HEK293T (cell line): ENCODE results near the gene PHOSPHO1.
"Not testable (repeated sequence)": the region's sequence is repeated elsewhere in the genome, so short reads cannot be mapped to it uniquely, and the experiment has no call there.

ENCODE experiments used
- CTCF ChIA-PET: fragments of 350-600 bp; formaldehyde crosslinking; extraction: SDS; loops from one replicate; lab custom pipeline; 2021; ENCODE audit warnings: antibody characterized with exemption, inconsistent platforms; lab: Yijun Ruan, JAX
- POLR2A ChIA-PET: fragments of 350-600 bp; formaldehyde crosslinking; extraction: SDS; loops from one replicate; lab custom pipeline; 2020; ENCODE audit warnings: antibody characterized with exemption, inconsistent platforms; lab: Yijun Ruan, JAX
- DNase-seq: peaks from one replicate; pipeline ENCODE4 v3.0.0; 2012; ENCODE audit warnings: mixed read lengths; ENCODE audit errors: extremely low spot score
- ARNT ChIP-seq: fragments of 450-650 bp; IDR thresholded peaks from 2 replicates; pipeline ENCODE4 v1.6.1; 2017; ENCODE audit warnings: mild to moderate bottlenecking
- BHLHE40 ChIP-seq: fragments of 450-650 bp; IDR thresholded peaks from 2 replicates; pipeline ENCODE4 v1.6.1; 2016; ENCODE audit warnings: mild to moderate bottlenecking, moderate library complexity, borderline replicate concordance
- CTBP1 ChIP-seq: fragments of 450-650 bp; IDR thresholded peaks from 2 replicates; pipeline ENCODE4 v1.6.1; 2016; ENCODE audit warnings: borderline replicate concordance
- ELF4 ChIP-seq: fragments of 450-650 bp; IDR thresholded peaks from 2 replicates; pipeline ENCODE4 v1.6.1; 2017; ENCODE audit warnings: antibody characterized with exemption
- FOXA1 ChIP-seq: fragments of 450-650 bp; IDR thresholded peaks from 2 replicates; pipeline ENCODE4 v1.6.1; 2016; ENCODE audit warnings: mild to moderate bottlenecking
- FOXK2 ChIP-seq: fragments of 450-650 bp; IDR thresholded peaks from 2 replicates; pipeline ENCODE4 v1.6.1; 2016; ENCODE audit warnings: mild to moderate bottlenecking
- FOXM1 ChIP-seq: fragments of 450-650 bp; IDR thresholded peaks from 2 replicates; pipeline ENCODE4 v1.6.1; 2017; ENCODE audit warnings: mild to moderate bottlenecking, borderline replicate concordance
- HDGF ChIP-seq: fragments of 450-650 bp; IDR thresholded peaks from 2 replicates; pipeline ENCODE4 v1.6.1; 2017; ENCODE audit warnings: antibody characterized with exemption, borderline replicate concordance
- L3MBTL2 ChIP-seq: fragments of 450-650 bp; conservative IDR thresholded peaks from 2 replicates; pipeline ENCODE4 v1.6.1; 2016; ENCODE audit warnings: mild to moderate bottlenecking
- LEF1 ChIP-seq: fragments of 450-650 bp; IDR thresholded peaks from 2 replicates; pipeline ENCODE4 v1.6.1; 2017; ENCODE audit warnings: mild to moderate bottlenecking, borderline replicate concordance
- NFRKB ChIP-seq: fragments of 450-650 bp; IDR thresholded peaks from 2 replicates; pipeline ENCODE4 v1.6.1; 2016; ENCODE audit warnings: mild to moderate bottlenecking, moderate library complexity
- PKNOX1 ChIP-seq: fragments of 450-650 bp; IDR thresholded peaks from 2 replicates; pipeline ENCODE4 v1.6.1; 2016
- SP1 ChIP-seq: fragments of 450-650 bp; IDR thresholded peaks from 2 replicates; pipeline ENCODE4 v1.6.1; 2017
- SUZ12 ChIP-seq: fragments of 450-650 bp; IDR thresholded peaks from 2 replicates; pipeline ENCODE4 v1.6.1; 2016; ENCODE audit warnings: mild to moderate bottlenecking
- TARDBP ChIP-seq: fragments of 450-650 bp; IDR thresholded peaks from 2 replicates; pipeline ENCODE4 v1.6.1; 2016
- ZNF384 ChIP-seq: fragments of 450-650 bp; IDR thresholded peaks from 2 replicates; pipeline ENCODE4 v1.6.1; 2016

PHOSPHO1 gene

GRCh38 chr17:49269356-49269755, 38.8 kb upstream of the PHOSPHO1 start:
- ChIA-PET POLR2A (no interaction called here), CTCF (no interaction called here)
- TF ChIP-seq TARDBP (no peak), HDGF (no peak), SUZ12 (no peak), ELF4 (no peak), FOXM1 (no peak), CTBP1 (no peak), BHLHE40 (no peak), ZNF384 (no peak), L3MBTL2 (no peak)
- DNase-seq = no peak

- DNase-seq = no peak
- no peak for TF ChIP-seq FOXA1
- no peak for TF ChIP-seq HDGF
- no peak for TF ChIP-seq LEF1
- no peak for TF ChIP-seq L3MBTL2
- TF ChIP-seq FOXK2 = no peak
- no peak for TF ChIP-seq CTBP1
- no peak for TF ChIP-seq ZNF384
- no peak for TF ChIP-seq ELF4
- CTCF ChIA-PET = no interaction called here
- POLR2A ChIA-PET = no interaction called here
Measured at GRCh38 chr17:49267912-49268311, 37.3 kb upstream of the PHOSPHO1 start.

GRCh38 chr17:49266233-49266632, 35.6 kb upstream of the PHOSPHO1 start:
- TF ChIP-seq ZNF384 (no peak), TARDBP (no peak), ARNT (no peak), HDGF (no peak), NFRKB (no peak), PKNOX1 (no peak), SUZ12 (no peak), FOXA1 (no peak), FOXK2 (no peak), L3MBTL2 (no peak)
- CTCF ChIA-PET = no interaction called here
- POLR2A ChIA-PET = no interaction called here
- no peak for DNase-seq

GRCh38 chr17:49261540-49261939, 31.0 kb upstream of the PHOSPHO1 start:
- POLR2A ChIA-PET = interaction anchor here (1.3 to 2.0 kb wide), 3 partner anchors 13 to 70 kb away, joined by 3 to 9 read pairs (median 6); no protein-coding TSS in a partner anchor
- DNase-seq, CTCF ChIA-PET: not testable (repeated sequence)

- POLR2A ChIA-PET = interaction anchor here (0.7 to 2.0 kb wide), 7 partner anchors 8 to 69 kb away, joined by 3 to 9 read pairs (median 5); partner anchors contain the start of gene PHOSPHO1
- no peak for TF ChIP-seq ELF4
- TF ChIP-seq L3MBTL2 = no peak
- no peak for TF ChIP-seq PKNOX1
- no peak for TF ChIP-seq TARDBP
- no peak for TF ChIP-seq CTBP1
- CTCF ChIA-PET = interaction anchor here (1.0 kb wide), 1 partner anchor 33 kb away, joined by 5 read pairs; no protein-coding TSS in a partner anchor
- no peak for DNase-seq
Measured at GRCh38 chr17:49260817-49261291, 30.3 kb upstream of the PHOSPHO1 start.

- TF ChIP-seq ELF4 (no peak), L3MBTL2 (0 out of 2 replicates have a peak, but pooled peaks have one; percentile 5)
- POLR2A ChIA-PET = interaction anchor here (0.7 to 2.0 kb wide), 9 partner anchors 8 to 68 kb away, joined by 3 to 9 read pairs (median 4); partner anchors contain the start of gene PHOSPHO1
- CTCF ChIA-PET = interaction anchor here (0.8 to 1.0 kb wide), 2 partner anchors 32 to 231 kb away, joined by 3 to 5 read pairs; no protein-coding TSS in a partner anchor
- peak; percentile 67 for DNase-seq
Measured at GRCh38 chr17:49260011-49260816, 29.6 kb upstream of the PHOSPHO1 start.

- TF ChIP-seq TARDBP (no peak), ZNF384 (no peak), FOXA1 (no peak), FOXK2 (no peak), ELF4 (no peak), HDGF (no peak), ARNT (no peak), SUZ12 (no peak), BHLHE40 (no peak), NFRKB (no peak), L3MBTL2 (no peak), SP1 (no peak), FOXM1 (no peak), LEF1 (no peak)
- CTCF ChIA-PET = interaction anchor here (0.6 to 0.8 kb wide), 2 partner anchors 231 to 1001 kb away, joined by 3 to 5 read pairs; no protein-coding TSS in a partner anchor
- POLR2A ChIA-PET = interaction anchor here (0.7 to 2.0 kb wide), 5 partner anchors 13 to 68 kb away, joined by 3 to 9 read pairs (median 5); partner anchors contain the start of gene PHOSPHO1
- DNase-seq = no peak
Measured at GRCh38 chr17:49259663-49260010, 29.1 kb upstream of the PHOSPHO1 start.
